SK-N-MC (cell line): Measurements from ENCODE around the gene PHKB.

ENCODE experiments used
- DNase-seq: peaks from one replicate; pipeline ENCODE4 v3.0.0-alpha.2; 2011; ENCODE audit warnings: low read depth, low spot score
- H3K27ac ChIP-seq: fragments of 200-600 bp; sonication (generic); 2 replicates; pipeline ENCODE4 v1.5.1; 2016; ENCODE audit warnings: mixed run types
- H3K36me3 ChIP-seq: fragments of 200-600 bp; sonication (generic); 2 replicates; pipeline ENCODE4 v1.6.1; 2017; ENCODE audit warnings: antibody characterized with exemption, low read length, mixed read lengths; ENCODE audit not compliant: insufficient read depth
- H3K4me3 ChIP-seq: fragments of 200-600 bp; sonication (generic); 2 replicates; pipeline ENCODE4 v1.5.1; 2016
- H3K9ac ChIP-seq: fragments of 200-600 bp; sonication (generic); 2 replicates; pipeline ENCODE4 v1.8.0; 2017; ENCODE audit warnings: mixed run types, mixed read lengths; ENCODE audit not compliant: insufficient read length
- H3K9me3 ChIP-seq: fragments of 200-600 bp; sonication (generic); 2 replicates; pipeline ENCODE4 v1.6.1; 2017; ENCODE audit warnings: low read depth, mild to moderate bottlenecking, antibody characterized with exemption, low read length, moderate library complexity, mixed read lengths
- EZH2 ChIP-seq: fragments of 200-600 bp; sonication (generic); IDR thresholded peaks from one replicate; pipeline ENCODE4 v1.6.1; 2017; ENCODE audit warnings: antibody characterized with exemption
- FOXP2 ChIP-seq: optimal IDR thresholded peaks from 2 replicates; pipeline ENCODE3; 2011; ENCODE audit warnings: mild to moderate bottlenecking, moderate library complexity; ENCODE audit not compliant: insufficient read depth; ENCODE audit errors: extremely low read length, control extremely low read depth
- POLR2AphosphoS5 ChIP-seq: IDR thresholded peaks from 2 replicates; pipeline ENCODE4 v1.6.1; 2012; ENCODE audit warnings: mild to moderate bottlenecking, low read depth, low read length, borderline replicate concordance

Gene PHKB

GRCh38 chr16:47611042-47611441 is 149.9 kb downstream of the PHKB start:
- Histone ChIP-seq H3K27ac (no peak overlapping the region), H3K9ac (no peak overlapping the region), H3K9me3 (no peaks in the 10 kb centered on the region), H3K4me3 (no peak overlapping the region), H3K36me3 (no peaks in the 10 kb centered on the region)
- no peak for DNase-seq
- TF ChIP-seq POLR2AphosphoS5: no peak
- TF ChIP-seq FOXP2: no peak
- no peak for TF ChIP-seq EZH2

GRCh38 chr16:47611848-47612493 is 150.8 kb downstream of the PHKB start:
- no peaks in the 10 kb centered on the region for H3K36me3 ChIP-seq
- no peak overlapping the region for H3K4me3 ChIP-seq
- H3K9me3 ChIP-seq: no peaks in the 10 kb centered on the region
- no peak for TF ChIP-seq FOXP2
- TF ChIP-seq POLR2AphosphoS5: no peak
- no peak for TF ChIP-seq EZH2
- no peak overlapping the region for H3K9ac ChIP-seq
- DNase-seq: no peak
- H3K27ac ChIP-seq: no peak overlapping the region

- Histone ChIP-seq H3K36me3 (no peaks in the 10 kb centered on the region), H3K9me3 (no peaks in the 10 kb centered on the region), H3K27ac (no peak overlapping the region), H3K4me3 (no peak overlapping the region), H3K9ac (no peak overlapping the region)
- DNase-seq: no peak
- TF ChIP-seq FOXP2: no peak
- TF ChIP-seq POLR2AphosphoS5: no peak
- no peak for TF ChIP-seq EZH2
These were observed 151.6 kb downstream of the PHKB start for GRCh38 chr16:47612711-47613110.

GRCh38 chr16:47613251-47613650 is 152.1 kb downstream of the PHKB start:
- Histone ChIP-seq H3K9me3 (no peaks in the 10 kb centered on the region), H3K4me3 (no peak overlapping the region), H3K9ac (no peak overlapping the region), H3K27ac (no peak overlapping the region), H3K36me3 (no peaks in the 10 kb centered on the region)
- TF ChIP-seq POLR2AphosphoS5: no peak
- TF ChIP-seq EZH2: no peak
- no peak for TF ChIP-seq FOXP2
- no peak for DNase-seq

GRCh38 chr16:47617732-47618131 is 156.6 kb downstream of the PHKB start:
- DNase-seq: no peak
- H3K36me3 ChIP-seq: no peaks in the 10 kb centered on the region
- no peak overlapping the region for H3K4me3 ChIP-seq
- TF ChIP-seq FOXP2 (no peak), EZH2 (no peak), POLR2AphosphoS5 (no peak)
- H3K9ac ChIP-seq: no peak overlapping the region
- H3K9me3 ChIP-seq: no peaks in the 10 kb centered on the region
- no peak overlapping the region for H3K27ac ChIP-seq

- Histone ChIP-seq H3K27ac (no peak overlapping the region), H3K9ac (no peak overlapping the region), H3K9me3 (no peaks in the 10 kb centered on the region), H3K36me3 (no peaks in the 10 kb centered on the region), H3K4me3 (no peak overlapping the region)
- TF ChIP-seq POLR2AphosphoS5 (no peak), EZH2 (no peak), FOXP2 (no peak)
- DNase-seq: no peak
These were observed 161.5 kb downstream of the PHKB start for GRCh38 chr16:47622451-47623176.

GRCh38 chr16:47624563-47624962 is 163.4 kb downstream of the PHKB start:
- Histone ChIP-seq H3K9me3 (no peaks in the 10 kb centered on the region), H3K27ac (no peak overlapping the region), H3K9ac (no peak overlapping the region), H3K4me3 (no peak overlapping the region), H3K36me3 (no peaks in the 10 kb centered on the region)
- no peak for DNase-seq
- TF ChIP-seq EZH2 (no peak), FOXP2 (no peak), POLR2AphosphoS5 (no peak)

GRCh38 chr16:47625115-47625567 is 164.0 kb downstream of the PHKB start:
- Histone ChIP-seq H3K27ac (no peak overlapping the region), H3K9me3 (no peaks in the 10 kb centered on the region), H3K36me3 (no peaks in the 10 kb centered on the region), H3K9ac (no peak overlapping the region), H3K4me3 (no peak overlapping the region)
- no peak for DNase-seq
- no peak for TF ChIP-seq POLR2AphosphoS5
- no peak for TF ChIP-seq FOXP2
- no peak for TF ChIP-seq EZH2
